ENCODE results near the gene SNX25. TPM values are rescaled to one million over a fixed set of nuclear protein-coding genes. Genes with fewer than 3 reads are reported as not detected.

The SNX25 gene
- total and polyA plus RNA-seq, 2 experiments from 2014 or later: 6.9 to 25.0 TPM

- TF ChIP-seq, protein P1, sequence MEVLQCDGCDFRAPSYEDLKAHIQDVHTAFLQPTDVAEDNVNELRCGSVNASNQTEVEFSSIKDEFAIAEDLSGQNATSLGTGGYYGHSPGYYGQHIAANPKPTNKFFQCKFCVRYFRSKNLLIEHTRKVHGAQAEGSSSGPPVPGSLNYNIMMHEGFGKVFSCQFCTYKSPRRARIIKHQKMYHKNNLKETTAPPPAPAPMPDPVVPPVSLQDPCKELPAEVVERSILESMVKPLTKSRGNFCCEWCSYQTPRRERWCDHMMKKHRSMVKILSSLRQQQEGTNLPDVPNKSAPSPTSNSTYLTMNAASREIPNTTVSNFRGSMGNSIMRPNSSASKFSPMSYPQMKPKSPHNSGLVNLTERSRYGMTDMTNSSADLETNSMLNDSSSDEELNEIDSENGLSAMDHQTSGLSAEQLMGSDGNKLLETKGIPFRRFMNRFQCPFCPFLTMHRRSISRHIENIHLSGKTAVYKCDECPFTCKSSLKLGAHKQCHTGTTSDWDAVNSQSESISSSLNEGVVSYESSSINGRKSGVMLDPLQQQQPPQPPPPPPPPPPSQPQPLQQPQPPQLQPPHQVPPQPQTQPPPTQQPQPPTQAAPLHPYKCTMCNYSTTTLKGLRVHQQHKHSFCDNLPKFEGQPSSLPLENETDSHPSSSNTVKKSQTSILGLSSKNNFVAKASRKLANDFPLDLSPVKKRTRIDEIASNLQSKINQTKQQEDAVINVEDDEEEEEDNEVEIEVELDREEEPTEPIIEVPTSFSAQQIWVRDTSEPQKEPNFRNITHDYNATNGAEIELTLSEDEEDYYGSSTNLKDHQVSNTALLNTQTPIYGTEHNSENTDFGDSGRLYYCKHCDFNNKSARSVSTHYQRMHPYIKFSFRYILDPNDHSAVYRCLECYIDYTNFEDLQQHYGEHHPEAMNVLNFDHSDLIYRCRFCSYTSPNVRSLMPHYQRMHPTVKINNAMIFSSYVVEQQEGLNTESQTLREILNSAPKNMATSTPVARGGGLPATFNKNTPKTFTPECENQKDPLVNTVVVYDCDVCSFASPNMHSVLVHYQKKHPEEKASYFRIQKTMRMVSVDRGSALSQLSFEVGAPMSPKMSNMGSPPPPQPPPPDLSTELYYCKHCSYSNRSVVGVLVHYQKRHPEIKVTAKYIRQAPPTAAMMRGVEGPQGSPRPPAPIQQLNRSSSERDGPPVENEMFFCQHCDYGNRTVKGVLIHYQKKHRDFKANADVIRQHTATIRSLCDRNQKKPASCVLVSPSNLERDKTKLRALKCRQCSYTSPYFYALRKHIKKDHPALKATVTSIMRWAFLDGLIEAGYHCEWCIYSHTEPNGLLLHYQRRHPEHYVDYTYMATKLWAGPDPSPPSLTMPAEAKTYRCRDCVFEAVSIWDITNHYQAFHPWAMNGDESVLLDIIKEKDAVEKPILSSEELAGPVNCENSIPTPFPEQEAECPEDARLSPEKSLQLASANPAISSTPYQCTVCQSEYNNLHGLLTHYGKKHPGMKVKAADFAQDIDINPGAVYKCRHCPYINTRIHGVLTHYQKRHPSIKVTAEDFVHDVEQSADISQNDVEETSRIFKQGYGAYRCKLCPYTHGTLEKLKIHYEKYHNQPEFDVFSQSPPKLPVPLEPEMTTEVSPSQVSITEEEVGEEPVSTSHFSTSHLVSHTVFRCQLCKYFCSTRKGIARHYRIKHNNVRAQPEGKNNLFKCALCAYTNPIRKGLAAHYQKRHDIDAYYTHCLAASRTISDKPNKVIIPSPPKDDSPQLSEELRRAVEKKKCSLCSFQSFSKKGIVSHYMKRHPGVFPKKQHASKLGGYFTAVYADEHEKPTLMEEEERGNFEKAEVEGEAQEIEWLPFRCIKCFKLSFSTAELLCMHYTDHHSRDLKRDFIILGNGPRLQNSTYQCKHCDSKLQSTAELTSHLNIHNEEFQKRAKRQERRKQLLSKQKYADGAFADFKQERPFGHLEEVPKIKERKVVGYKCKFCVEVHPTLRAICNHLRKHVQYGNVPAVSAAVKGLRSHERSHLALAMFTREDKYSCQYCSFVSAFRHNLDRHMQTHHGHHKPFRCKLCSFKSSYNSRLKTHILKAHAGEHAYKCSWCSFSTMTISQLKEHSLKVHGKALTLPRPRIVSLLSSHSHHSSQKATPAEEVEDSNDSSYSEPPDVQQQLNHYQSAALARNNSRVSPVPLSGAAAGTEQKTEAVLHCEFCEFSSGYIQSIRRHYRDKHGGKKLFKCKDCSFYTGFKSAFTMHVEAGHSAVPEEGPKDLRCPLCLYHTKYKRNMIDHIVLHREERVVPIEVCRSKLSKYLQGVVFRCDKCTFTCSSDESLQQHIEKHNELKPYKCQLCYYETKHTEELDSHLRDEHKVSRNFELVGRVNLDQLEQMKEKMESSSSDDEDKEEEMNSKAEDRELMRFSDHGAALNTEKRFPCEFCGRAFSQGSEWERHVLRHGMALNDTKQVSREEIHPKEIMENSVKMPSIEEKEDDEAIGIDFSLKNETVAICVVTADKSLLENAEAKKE (CRISPR knock-in tag; IDR thresholded peaks at IDR 0.05): no peak
Measured at GRCh38 chr4:185212581-185212980, 3.2 kb downstream of the SNX25 start (continued).

GRCh38 chr4:185213877-185214276 is 4.5 kb downstream of the SNX25 start:
- no peak overlapping the region for H3K27ac Mint-ChIP-seq
- H3K4me1 Mint-ChIP-seq: peaks cover 60% of the 10 kb centered on the region
- Histone ChIP-seq H4K20me1 (replicated peaks; ENCODE audit: insufficient read depth) (peaks cover 2% of the 10 kb centered on the region; the same call in 1 of the 2 replicates), H3K27ac (ENCODE audit: low read depth) (no peak overlapping the region), H3K9me2 (ENCODE audit: insufficient read depth) (no peaks in the 10 kb centered on the region), H3K27me3 (ENCODE audit: insufficient read depth) (peaks cover 24% of the 10 kb centered on the region), H3K4me3 (peak overlapping the region; percentile 18; the same call in 1 of the 2 replicates), H3K79me2 (replicated peaks; ENCODE audit: insufficient read depth) (peaks cover 79% of the 10 kb centered on the region), H3F3A (replicated peaks; ENCODE audit: low read depth) (no peaks in the 10 kb centered on the region), H3K36me3 (ENCODE audit: insufficient read depth) (no peaks in the 10 kb centered on the region), H2AFZ (no peak overlapping the region), H3K4me2 (peak overlapping the region; percentile 41), H3K4me1 (ENCODE audit: insufficient read depth) (peaks cover 59% of the 10 kb centered on the region)
- no peaks in the 10 kb centered on the region; the same call in 2 of the 3 replicates for H3K36me3 Mint-ChIP-seq (ENCODE audit: low read depth)
- DNase-seq (ENCODE audit: low spot score): no peak
- H3K27me3 Mint-ChIP-seq (ENCODE audit: insufficient read depth, low read depth, poor library complexity): peaks cover 22% of the 10 kb centered on the region
- H3K9me3 Mint-ChIP-seq: no peaks in the 10 kb centered on the region; the same call in 2 of the 3 replicates
- no peak for ATAC-seq
- peak overlapping the region; percentile 26; the same call in 2 of the 3 replicates for H3K4me3 Mint-ChIP-seq
- TF ChIP-seq STAT1 (IDR thresholded peaks at IDR 0.05; ENCODE audit: unreplicated experiment): no peak
- no peak for TF ChIP-seq EZH2 (IDR thresholded peaks at IDR 0.05; ENCODE audit: low read depth, unreplicated experiment)
- TF ChIP-seq, protein P1 (CRISPR knock-in tag; IDR thresholded peaks at IDR 0.05): no peak
- no peak for TF ChIP-seq POLR2AphosphoS5 (IDR thresholded peaks at IDR 0.05; ENCODE audit: low read depth)
- TF ChIP-seq, protein P2, sequence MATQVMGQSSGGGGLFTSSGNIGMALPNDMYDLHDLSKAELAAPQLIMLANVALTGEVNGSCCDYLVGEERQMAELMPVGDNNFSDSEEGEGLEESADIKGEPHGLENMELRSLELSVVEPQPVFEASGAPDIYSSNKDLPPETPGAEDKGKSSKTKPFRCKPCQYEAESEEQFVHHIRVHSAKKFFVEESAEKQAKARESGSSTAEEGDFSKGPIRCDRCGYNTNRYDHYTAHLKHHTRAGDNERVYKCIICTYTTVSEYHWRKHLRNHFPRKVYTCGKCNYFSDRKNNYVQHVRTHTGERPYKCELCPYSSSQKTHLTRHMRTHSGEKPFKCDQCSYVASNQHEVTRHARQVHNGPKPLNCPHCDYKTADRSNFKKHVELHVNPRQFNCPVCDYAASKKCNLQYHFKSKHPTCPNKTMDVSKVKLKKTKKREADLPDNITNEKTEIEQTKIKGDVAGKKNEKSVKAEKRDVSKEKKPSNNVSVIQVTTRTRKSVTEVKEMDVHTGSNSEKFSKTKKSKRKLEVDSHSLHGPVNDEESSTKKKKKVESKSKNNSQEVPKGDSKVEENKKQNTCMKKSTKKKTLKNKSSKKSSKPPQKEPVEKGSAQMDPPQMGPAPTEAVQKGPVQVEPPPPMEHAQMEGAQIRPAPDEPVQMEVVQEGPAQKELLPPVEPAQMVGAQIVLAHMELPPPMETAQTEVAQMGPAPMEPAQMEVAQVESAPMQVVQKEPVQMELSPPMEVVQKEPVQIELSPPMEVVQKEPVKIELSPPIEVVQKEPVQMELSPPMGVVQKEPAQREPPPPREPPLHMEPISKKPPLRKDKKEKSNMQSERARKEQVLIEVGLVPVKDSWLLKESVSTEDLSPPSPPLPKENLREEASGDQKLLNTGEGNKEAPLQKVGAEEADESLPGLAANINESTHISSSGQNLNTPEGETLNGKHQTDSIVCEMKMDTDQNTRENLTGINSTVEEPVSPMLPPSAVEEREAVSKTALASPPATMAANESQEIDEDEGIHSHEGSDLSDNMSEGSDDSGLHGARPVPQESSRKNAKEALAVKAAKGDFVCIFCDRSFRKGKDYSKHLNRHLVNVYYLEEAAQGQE (IDR thresholded peaks at IDR 0.05; ENCODE audit: unreplicated experiment): no peak
- no peak for TF ChIP-seq ZNF331 (CRISPR knock-in tag; IDR thresholded peaks at IDR 0.05; ENCODE audit: low read depth)

Measured in GM23338 (cell line).